GM19239 (cell line): Measurements from ENCODE around the gene RNF181.
"Not testable (repeated sequence)": the region's sequence is repeated elsewhere in the genome, so short reads cannot be mapped to it uniquely, and the experiment has no call there.

Source experiments
- DNase-seq: peaks from one replicate; pipeline ENCODE4 v3.0.0; 2011; ENCODE audit warnings: low spot score; ENCODE audit not compliant: insufficient read length
- FAIRE-seq: peaks from 2 replicates; lab custom pipeline; 2011; peaks lifted over from hg19 to GRCh38; lab: Jason Lieb, UNC

The RNF181 gene

DNA sequence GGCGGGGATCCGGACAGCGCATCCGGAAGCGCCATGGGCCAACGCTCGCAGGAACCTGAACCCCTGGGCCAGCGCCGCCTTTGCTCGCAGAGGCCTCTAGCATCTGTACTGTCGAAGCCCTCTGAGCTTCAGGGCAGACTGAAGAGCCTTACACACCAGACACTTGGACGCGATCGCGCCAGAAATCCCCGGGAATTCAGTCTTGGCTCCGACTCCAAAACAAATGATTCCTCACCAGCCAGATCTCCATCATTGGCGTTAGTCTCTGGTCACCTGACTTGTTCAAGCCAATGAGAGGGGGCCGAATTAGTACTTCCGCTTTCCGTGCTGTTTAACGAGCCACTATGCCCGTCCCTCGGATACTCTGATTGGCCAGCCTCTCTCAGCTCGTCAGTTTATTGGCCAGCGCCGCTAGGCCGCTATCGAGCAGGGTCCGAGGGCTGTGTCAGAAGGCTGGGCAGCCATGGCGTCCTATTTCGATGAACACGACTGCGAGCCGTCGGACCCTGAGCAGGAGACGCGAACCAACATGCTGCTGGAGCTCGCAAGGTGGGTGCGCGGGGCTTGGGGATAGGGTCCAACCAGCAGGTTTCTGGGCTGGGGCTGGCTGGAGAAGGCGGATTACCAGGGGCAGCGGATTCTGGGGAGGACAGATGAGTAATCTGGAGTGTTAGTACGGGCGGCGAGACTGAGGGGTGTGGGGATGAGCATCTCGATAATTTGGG, at the start of gene RNF181:
Gene RNF181 (plus strand): TSS at position 445 of the 725 bp plus-strand sequence. CDS start 19 bp downstream, at position 464.
- DNase-seq, result peak; percentile 95
- FAIRE-seq, result peak; percentile 99

DNA sequence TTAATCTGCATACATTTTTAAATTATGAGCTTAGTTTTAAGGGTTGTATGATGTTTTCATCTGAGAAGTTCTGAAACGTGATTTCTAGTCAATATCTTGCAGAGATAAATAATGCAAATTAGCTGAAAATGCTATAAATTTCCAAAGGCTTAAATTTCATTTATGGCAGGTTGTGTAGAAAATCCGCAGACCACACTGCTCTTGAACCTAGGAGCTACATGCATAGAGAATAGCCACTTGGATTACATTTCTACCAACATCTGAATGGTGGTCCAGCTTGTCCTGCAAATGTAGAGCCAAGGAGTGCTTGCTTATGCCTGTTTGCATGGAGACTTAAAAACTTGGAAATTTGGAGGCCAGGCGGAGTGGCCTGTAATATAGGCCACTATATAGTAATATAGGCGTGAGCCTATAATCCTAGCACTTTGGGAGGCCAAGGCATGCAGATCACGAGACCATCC, 49.7 kb upstream of the RNF181 start:
- no peak for DNase-seq
- no peak for FAIRE-seq

- no peak for DNase-seq
- no peak for FAIRE-seq
Observed at GRCh38 chr2:85547089-85547858, 48.3 kb upstream of the RNF181 start.

DNA sequence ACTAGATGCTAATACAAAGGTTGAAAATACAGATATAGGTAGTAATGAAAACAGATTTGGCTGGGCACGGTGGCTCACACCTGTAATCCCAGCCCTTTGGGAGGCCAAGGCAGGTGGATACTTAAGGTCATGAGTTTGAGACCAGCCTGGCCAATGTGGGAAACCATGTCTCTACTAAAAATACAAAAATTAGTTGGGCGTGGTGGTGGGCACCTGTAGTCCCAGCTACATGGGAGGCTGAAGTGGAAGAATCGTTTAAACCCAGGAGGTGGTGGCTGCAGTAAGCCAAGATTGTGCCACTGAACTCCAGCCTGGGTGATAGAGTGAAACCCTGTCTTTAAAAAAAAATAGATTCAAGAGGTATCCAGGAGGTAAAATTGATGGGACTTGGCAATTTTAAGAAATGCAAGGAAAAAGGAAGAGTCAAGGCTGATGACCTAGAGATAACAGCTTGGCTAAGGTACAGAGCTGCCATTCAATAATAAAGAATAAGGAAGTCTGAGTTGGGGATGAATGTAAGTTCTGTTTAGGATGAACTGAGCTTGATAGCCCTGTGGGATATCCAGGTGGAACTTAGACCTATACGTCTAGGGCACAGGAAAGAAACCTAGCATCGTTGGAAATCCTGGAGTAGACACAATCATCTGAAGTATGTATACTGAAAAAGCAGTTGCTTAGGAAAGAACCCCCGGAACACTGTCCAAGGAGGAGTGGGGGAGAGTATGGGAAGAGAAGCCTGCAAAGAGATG, 47.5 kb upstream of the RNF181 start:
- no peak for FAIRE-seq
- DNase-seq, result no peak

DNA sequence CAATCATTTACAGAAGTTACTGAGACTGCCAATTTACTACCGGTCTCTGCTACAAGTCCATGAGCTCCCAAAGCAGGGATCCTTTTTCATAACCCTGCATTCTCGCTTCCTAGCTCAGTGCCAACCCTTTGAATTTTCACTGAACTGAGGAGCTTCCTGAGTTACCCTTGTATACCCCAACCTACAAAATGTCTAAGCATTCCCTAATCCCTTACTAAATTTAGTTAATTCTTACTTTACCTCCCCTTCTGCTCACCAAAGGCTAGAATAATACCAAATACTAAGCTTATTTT, 47.0 kb upstream of the RNF181 start:
- FAIRE-seq, result no peak
- no peak for DNase-seq

DNA sequence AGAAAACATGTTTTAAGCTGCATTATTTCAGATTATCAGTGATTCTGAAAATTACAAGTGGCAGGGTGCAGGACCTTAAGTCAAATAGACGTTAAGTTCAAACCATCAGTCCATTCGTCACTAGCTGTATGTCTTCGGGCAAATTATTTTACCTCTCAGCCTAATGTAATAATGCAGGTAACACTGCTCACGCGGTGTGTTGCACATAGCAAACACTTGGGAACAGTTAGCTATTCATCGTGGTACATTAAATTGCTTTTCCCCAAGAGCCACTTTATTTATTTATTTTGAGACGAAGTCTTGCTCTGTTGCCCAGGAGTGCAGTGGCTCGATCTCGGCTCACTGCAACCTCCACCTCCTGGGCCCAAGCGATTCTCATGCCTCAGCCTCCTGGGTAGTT, 46.5 kb upstream of the RNF181 start:
- no peak for FAIRE-seq

DNA sequence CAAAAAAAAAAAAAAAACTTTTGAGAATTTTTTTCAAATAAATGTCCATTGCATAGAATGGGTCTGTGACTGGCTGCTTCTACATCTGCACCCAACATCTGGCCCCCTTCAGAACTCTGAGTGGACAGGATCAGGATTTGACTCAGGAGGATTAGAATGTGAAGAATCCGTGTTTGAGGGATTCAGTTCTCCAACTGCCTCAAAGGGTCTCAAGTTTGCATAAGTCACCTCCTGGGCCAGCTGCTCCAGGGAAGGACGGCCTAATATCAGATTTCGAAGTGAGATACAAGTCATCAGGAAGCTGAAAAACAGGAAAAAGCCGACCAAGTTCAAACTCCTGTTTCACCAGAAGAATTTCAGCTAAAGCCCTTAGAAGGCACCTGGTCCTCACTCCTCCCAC, 45.7 kb upstream of the RNF181 start:
- no peak for DNase-seq
- no peak for FAIRE-seq

More for the DNA sequence above, 46.5 kb upstream of the RNF181 start:
- no peak for DNase-seq

DNA sequence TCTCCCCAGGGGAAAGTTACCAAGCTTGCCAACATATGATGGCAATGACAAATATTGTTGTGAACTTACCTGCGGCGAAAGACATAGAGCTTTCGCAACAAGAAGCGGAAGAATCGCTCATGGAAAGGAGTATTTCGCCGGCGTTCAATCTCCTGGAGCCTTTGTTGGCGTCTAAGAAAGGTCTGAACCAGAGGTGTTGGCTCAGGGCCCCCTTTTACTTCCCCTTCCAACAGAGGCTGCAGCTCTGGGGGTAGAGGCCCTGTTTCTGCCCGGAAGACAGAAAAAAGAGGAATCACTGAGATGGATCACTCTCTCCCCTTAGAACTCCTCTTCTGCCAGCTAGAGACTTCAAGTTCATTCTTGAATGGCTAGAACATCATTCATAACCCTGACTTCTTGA, 45.1 kb upstream of the RNF181 start:
- FAIRE-seq, result no peak
- no peak for DNase-seq

DNA sequence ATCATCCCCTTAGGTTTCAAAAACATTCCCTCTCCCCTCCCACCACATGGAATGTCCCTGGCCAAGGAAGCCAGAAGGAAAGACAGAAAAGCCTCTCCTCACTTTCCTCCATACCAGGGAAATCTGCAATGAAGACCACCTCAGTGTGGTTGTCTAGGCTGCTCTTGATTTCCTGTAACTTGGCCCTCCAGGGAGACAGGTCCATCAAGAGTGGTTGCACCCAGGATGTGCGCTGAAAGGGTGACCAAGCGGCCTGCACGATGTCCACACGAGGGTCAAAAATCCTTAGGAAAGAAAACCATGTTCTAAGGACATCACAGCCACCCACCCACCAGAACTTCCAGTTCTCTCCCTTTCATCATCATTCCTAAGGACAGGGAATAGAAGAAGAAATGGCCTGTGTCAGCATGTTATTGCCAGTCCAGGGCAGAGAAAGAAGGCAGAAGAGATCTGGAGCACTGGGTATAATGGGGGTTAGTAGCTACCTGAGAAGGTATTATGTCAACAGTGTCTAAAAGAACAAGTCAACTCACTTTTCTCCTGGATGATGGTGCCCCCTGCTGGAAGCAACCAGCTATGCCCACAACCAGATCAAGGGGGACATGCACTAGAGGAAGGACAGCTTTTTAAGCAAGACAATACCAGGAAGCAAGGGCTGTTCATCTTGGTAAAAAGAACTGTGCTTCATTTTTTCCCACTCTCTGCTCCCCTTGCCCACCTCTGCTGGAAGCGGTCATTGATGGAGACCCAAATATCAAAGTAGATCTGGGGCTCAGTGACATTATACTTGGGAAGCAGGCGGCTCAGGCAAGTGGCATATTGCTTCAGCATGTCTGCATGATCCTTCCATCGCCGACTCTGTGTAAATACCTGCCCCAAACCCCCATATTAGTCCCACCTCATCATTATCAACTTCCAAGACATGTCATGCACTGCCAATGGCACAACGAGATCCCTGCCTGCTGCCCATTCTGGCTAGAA, 43.6 kb upstream of the RNF181 start:
- FAIRE-seq (peak; percentile 84), DNase-seq (no peak)

DNA sequence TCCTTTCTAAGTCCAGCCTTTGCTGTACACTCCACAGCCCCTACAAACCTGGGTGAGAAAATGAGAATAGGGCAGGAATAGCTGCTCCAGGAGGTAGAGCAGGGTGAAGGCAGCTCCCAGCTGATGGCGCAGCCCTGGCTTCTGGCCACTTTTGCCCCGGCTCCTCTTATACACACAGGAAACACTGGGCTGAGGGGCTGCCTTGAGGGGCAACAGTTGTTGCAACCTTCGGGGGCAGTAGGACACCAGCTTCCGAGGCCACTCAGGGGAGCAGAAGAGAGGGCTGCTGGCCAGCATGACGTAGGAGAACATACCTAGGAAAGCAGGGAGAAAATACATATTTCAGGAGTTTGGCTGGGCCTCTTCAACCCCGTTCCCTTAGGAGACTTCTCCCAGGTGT, 42.4 kb upstream of the RNF181 start:
- no peak for DNase-seq
- FAIRE-seq, result no peak

DNA sequence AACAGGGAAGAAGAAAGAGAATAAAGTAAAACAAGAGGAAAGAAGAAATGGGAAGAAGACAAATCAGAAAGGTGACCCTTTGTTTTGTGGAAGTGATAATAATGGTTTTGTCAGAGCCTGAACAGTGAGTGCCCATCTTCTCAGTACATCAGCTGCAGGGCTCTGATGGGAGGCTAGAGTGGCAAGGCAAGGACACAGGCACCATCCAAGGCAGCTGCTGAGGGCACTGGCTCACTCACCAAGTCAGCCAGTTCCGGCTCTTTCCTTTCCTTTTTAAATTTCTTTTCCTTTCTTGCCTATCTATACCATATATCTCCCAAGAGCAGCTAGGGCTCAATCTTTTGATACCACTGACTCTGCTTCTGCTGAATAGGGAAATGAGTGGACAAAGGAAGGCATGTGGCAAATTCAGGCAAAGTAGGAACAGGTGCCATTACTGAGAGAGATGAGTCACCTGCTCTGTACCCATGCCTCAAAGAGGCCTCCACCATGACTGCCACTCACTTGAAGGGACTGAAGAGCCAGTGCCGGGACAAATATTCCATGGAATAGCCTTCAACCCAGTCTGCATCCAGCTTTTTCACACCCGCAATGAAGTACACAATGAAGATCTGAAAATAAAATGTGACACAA, 40.4 kb upstream of the RNF181 start:
- no peak for DNase-seq

DNA sequence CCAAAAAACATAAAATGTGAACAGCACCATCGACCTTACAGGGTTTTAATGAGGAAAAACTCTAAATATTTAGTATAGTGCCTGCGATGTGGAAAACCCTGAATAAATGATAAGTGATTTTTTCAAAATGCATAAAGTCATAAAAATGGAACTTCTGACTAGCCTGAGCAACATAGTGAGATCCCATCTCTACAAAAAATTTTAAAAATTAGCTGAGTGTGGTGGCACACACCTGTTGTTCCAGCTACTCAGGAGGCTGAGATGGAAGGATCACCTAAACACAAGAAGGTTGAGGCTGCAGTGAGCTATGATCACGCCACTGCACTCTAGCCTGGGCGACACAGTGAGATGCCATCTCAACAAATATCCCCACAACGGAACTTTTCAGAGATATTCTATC, 38.4 kb upstream of the RNF181 start:
- DNase-seq, result no peak
- FAIRE-seq, result no peak

More for the DNA sequence above, 40.4 kb upstream of the RNF181 start:
- no peak for FAIRE-seq

- FAIRE-seq (no peak), DNase-seq (no peak)
Observed at GRCh38 chr2:85558160-85558559, 37.4 kb upstream of the RNF181 start.

DNA sequence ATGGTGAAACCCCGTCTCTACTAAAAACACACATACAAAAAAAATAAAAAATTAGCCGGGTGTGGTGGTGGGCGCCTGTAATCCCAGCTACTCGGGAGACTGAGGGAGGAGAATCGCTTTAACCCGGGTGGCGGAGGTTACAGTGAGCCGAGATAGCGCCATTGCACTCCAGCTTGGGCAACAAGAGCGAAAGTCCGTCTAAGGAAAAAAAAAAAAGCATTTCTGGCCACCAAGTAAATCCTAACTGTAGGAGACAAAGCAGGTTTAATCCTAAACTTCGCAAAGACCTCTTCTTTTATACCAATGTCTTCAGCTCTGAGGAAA, 35.2 kb upstream of the RNF181 start:
- not testable (repeated sequence) for DNase-seq, FAIRE-seq

- no peak for DNase-seq
- FAIRE-seq, result no peak
Observed at GRCh38 chr2:85560812-85561279, 34.7 kb upstream of the RNF181 start.

GRCh38 chr2:85561280-85562212, 34.0 kb upstream of the RNF181 start, which contains the start of gene GGCX:
Gene GGCX (minus strand): TSS chr2:85561493. CDS start chr2:85561428, 65 bp downstream.
- FAIRE-seq (peak; percentile 73), DNase-seq (peak; percentile 85)

- FAIRE-seq (no peak), DNase-seq (no peak)
Observed at GRCh38 chr2:85564144-85564563, 31.4 kb upstream of the RNF181 start.

- FAIRE-seq, result no peak
Observed at GRCh38 chr2:85566265-85566664, 29.3 kb upstream of the RNF181 start.

More at GRCh38 chr2:85566265-85566664, 29.3 kb upstream of the RNF181 start:
- DNase-seq, result no peak
